ENCODE results near the gene NXPE4. TPM values are rescaled to one million over a fixed set of nuclear protein-coding genes. Genes with fewer than 3 reads are reported as not detected.

The NXPE4 gene
- total RNA-seq, 1 donor from 2014 or later, result not detected

- Histone ChIP-seq H3K4me1 (no peaks in the 10 kb centered on the region), H3K4me3 (no peak overlapping the region), H3K9me3 (no peaks in the 10 kb centered on the region), H3K27me3 (no peaks in the 10 kb centered on the region), H3K36me3 (no peaks in the 10 kb centered on the region), H3K27ac (no peak overlapping the region)
- DNase-seq (ENCODE audit: low spot score in 2 of 2), result no peak
- no peak for TF ChIP-seq CTCF (IDR thresholded peaks at IDR 0.05)
- intact Hi-C loops (cut with DNase I), result no loop called here
Measured at GRCh38 chr11:114598461-114598860, 2.9 kb upstream of the NXPE4 start.

- intact Hi-C loops (cut with DNase I), result no loop called here
Measured at GRCh38 chr11:114596175-114596919, 761 bp upstream of the NXPE4 start.

GRCh38 chr11:114594703-114595102 lies 883 bp downstream of the NXPE4 start:
- H3K27me3 ChIP-seq, result no peaks in the 10 kb centered on the region
- no peaks in the 10 kb centered on the region for H3K36me3 ChIP-seq
- no peak overlapping the region for H3K4me3 ChIP-seq
- H3K27ac ChIP-seq, result no peak overlapping the region
- H3K9me3 ChIP-seq, result no peaks in the 10 kb centered on the region
- intact Hi-C loops (cut with DNase I), result no loop called here
- H3K4me1 ChIP-seq, result no peaks in the 10 kb centered on the region
- no peak for DNase-seq (ENCODE audit: low spot score in 2 of 2)
- no peak for TF ChIP-seq CTCF (IDR thresholded peaks at IDR 0.05)

More at GRCh38 chr11:114596175-114596919, 761 bp upstream of the NXPE4 start:
- no peaks in the 10 kb centered on the region for H3K27me3 ChIP-seq
- H3K4me1 ChIP-seq, result no peaks in the 10 kb centered on the region
- no peak overlapping the region for H3K27ac ChIP-seq
- DNase-seq (ENCODE audit: low spot score in 2 of 2), result no peak
- no peaks in the 10 kb centered on the region for H3K9me3 ChIP-seq
- TF ChIP-seq CTCF (IDR thresholded peaks at IDR 0.05), result no peak
- no peaks in the 10 kb centered on the region for H3K36me3 ChIP-seq
- no peak overlapping the region for H3K4me3 ChIP-seq

- no peak for DNase-seq (ENCODE audit: low spot score in 2 of 2)
- Histone ChIP-seq H3K36me3 (no peaks in the 10 kb centered on the region), H3K4me3 (no peak overlapping the region), H3K9me3 (peaks cover 17 to 25% of the 10 kb centered on the region in 2 donors), H3K27me3 (no peaks in the 10 kb centered on the region), H3K4me1 (no peaks in the 10 kb centered on the region), H3K27ac (no peak overlapping the region)
- intact Hi-C loops (cut with DNase I), result no loop called here
- no peak for TF ChIP-seq CTCF (IDR thresholded peaks at IDR 0.05)
Measured at GRCh38 chr11:114587398-114587953, 8.1 kb downstream of the NXPE4 start.

GRCh38 chr11:114586797-114587196 lies 8.8 kb downstream of the NXPE4 start:
- Histone ChIP-seq H3K36me3 (no peaks in the 10 kb centered on the region), H3K27ac (no peak overlapping the region), H3K9me3 (peaks cover 17 to 25% of the 10 kb centered on the region in 2 donors), H3K4me3 (no peak overlapping the region), H3K27me3 (no peaks in the 10 kb centered on the region), H3K4me1 (no peaks in the 10 kb centered on the region)
- intact Hi-C loops (cut with DNase I), result no loop called here
- TF ChIP-seq CTCF (IDR thresholded peaks at IDR 0.05), result no peak
- DNase-seq (ENCODE audit: low spot score in 2 of 2), result no peak
